Measurements from ENCODE around the gene IL10RA.
"Not testable (repeated sequence)": the region's sequence is repeated elsewhere in the genome, so short reads cannot be mapped to it uniquely, and the experiment has no call there.

DNA sequence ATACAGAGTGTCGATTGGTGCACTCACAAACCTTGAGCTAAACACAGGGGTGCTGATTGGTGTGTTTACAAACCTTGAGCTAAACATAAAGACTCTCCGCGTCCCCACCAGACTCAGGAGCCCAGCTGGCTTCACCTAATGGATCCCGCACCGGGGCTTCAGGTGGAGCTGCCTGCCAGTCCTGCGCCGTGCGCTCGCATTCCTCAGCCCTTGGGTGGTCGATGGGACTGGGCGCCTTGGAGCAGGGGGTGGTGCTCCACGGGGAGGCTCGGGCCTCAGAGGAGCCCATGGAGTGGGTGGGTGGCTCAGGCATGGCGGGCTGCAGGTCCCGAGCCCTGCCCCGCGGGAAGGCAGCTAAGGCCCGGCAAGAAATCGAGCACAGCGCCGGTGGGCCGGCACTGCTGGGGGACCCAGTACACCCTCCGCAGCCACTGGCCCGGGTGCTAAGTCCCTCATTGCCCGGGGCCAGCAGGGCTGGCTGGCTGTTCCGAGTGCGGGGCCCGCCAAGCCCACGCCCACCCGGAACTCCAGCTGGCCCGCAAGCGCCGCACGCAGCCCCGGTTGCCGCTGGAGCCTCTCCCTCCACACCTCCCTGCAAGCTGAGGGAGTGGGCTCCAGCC, 7.8 kb upstream of the IL10RA start:
- not testable (repeated sequence) for TF ChIP-seq EZH2 (IDR thresholded peaks at IDR 0.05); POLR2AphosphoS5 (IDR thresholded peaks at IDR 0.05; ENCODE audit: borderline replicate concordance, low read depth, low read length); FOXP2 (optimal IDR thresholded peaks at IDR 0.05; ENCODE audit: control extremely low read depth, extremely low read length, insufficient read depth)

All from SK-N-MC (cell line).